T-helper 22 cell (primary cell): ENCODE data around the gene CCT7.

ENCODE experiments used
- DNase-seq: peaks from one replicate; pipeline ENCODE4 v3.0.0-alpha.2; 2020; ENCODE audit warnings: low read depth

Gene CCT7

DNA sequence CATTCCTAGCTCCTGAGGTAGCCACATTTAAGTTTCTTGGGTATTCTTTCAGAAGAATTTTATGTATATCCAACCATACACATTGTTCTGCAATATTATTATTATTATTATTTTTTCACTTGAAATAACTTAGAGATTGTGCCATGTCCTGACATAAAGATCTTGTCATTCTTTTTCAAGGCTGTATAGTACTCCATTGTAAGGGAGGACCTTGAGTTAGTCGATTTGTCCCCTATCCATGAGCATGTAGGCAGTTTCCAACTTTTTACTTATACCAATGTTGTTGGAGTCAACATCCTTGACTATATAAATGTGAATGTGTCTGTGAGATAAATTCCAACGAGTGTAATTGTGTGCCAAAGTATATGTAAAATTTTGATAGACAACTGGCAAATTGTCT lies 60.1 kb downstream of the CCT7 start:
- DNase-seq, result no peak

DNA sequence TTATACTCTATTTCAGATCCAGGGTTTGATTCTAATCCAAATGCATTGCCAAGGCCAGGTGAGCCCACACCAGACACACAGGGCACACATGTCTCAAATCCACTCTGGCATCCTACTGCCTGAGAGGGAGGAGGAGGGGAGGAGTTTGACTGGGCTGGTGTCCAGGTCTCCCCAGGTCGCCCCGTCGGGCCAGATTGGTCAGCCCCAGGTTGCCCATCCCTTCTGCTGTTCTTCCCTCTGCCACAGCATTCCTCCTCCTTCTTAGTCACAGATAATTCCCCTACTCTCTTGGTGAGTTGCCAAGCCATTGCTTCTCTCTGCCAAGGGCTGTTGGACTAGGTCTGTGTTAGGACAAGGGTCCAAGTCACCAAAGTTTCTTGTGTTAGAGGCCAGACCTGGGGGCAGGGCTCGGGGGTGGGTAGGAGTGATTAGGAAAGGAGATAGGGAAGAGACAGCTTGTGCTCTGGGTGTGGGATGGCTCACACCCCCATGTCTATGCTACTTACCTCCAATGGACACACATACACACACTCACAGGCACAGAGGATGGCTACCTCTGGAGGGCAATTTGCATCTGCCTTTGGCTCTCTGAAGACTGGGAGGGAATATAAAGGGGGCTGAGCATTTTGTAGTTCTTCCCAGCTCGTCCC lies 61.8 kb downstream of the CCT7 start:
- DNase-seq, result no peak

DNA sequence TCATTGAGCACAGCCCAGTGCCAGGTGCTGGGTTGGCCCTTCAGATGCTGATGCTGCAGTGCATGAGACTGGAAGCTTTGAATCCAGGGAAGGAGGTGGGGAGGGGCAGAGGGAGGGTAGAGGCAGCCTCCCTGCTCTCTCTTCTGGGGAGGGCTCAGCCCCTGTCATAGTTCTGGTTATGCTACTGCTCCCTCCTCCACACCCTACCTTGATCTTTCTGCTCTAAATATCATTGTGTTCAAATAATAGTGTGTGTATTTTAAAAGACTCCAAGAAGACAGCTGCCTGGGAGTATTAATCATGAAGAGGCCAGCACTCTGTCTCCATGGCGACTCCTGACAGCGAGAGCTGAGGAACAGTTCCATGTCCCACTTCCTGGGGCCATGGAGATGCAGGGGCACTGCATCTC lies 63.0 kb downstream of the CCT7 start:
- DNase-seq, result no peak

DNA sequence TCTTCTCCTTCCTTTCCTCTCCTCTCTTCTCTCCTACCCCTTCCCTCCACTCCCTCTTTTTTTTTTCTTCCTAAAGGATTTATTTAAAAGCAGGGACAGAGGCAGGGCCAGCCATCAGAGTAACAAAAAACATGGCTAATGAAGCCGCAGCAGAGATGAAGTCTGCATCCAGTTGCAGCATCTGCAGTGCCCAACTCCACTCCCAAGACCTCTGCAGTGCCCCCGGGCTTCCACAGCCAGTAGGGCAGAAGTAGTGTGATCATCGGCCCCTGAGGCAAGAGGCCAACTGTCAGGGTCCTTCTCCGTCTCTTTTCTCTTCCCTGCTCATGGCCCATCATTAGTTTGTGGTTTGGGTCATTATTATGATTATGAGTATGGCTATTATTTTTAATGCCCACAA lies 63.5 kb downstream of the CCT7 start:
- DNase-seq, result no peak

DNA sequence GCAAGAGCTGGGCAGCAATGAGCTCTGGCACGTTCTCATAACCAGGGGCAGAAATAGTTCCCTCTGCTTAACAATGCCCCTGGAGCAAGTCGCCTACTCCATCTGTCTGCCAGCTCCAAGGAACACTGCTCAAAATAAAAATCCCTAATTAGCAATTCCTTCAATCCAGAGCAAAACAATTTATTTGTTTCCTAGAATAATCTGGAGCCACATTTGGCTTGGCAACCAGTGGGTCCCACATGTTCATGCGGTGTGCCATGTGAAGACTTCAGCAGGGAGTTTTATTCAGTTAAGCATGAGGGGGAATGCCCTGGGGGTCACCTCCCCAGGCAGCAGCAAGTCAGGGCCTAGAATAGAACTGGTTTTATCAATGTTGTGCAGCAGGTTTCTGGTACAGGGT lies 66.8 kb downstream of the CCT7 start:
- no peak for DNase-seq

DNA sequence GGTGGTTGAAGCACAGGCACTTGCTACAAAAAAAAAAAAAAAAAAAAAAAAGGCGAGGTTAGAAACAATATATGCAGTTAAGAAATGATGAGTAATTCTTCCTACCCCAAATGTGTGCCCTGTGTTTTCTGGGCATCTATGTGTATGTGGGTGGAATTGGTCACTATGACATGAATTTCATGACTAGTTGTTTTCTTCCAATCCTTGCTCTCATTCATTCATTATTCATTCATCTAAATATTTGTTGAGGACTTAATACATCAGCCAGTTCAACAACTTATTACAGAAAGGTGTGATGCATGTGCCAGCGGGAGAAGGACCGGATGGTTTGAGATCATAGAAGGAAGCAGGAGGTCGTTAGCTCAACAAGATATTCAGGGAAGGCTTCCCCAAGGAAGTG lies 67.5 kb downstream of the CCT7 start:
- DNase-seq, result no peak
